NCI-H2196 treated with DMSO at 0.1 percent for 48 hours (cell line): ENCODE measurements around the gene WDR74.
"Not testable (repeated sequence)": the region's sequence is repeated elsewhere in the genome, so short reads cannot be mapped to it uniquely, and the experiment has no call there.

Experiments
- DNase-seq: peaks from one replicate; lab custom pipeline; 2025; ENCODE audit not compliant: unreplicated experiment; lab: John Stamatoyannopoulos, UW

Gene WDR74

DNA sequence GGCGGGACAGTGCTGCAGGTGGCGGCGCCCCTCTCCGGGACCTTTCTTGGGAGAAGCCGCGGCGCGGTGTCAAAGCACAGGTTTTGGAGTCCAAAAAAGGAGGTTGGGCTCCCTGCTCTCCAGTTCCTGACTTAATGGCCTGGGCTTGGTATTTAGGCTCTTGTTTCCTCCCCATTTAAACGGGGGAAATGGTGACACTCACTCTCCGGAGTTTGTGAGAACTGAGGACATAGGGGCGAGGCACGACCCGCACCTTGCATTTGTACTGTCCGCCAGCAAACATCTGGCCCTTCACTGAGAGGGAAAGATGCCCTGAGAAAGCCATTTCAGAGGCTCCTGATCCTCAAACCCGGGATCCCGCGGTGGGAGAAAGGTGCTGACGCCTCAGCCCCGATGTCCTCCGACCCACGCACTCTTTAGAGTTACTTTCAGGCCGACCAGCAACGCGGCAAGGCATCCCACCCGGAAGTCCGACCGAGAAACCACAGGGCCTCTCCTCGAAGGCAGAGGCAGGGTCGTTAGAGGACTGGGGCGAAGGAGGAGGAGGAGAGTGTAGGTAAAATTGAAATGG lies 2.9 kb upstream of the WDR74 start:
- DNase-seq, result no peak

DNA sequence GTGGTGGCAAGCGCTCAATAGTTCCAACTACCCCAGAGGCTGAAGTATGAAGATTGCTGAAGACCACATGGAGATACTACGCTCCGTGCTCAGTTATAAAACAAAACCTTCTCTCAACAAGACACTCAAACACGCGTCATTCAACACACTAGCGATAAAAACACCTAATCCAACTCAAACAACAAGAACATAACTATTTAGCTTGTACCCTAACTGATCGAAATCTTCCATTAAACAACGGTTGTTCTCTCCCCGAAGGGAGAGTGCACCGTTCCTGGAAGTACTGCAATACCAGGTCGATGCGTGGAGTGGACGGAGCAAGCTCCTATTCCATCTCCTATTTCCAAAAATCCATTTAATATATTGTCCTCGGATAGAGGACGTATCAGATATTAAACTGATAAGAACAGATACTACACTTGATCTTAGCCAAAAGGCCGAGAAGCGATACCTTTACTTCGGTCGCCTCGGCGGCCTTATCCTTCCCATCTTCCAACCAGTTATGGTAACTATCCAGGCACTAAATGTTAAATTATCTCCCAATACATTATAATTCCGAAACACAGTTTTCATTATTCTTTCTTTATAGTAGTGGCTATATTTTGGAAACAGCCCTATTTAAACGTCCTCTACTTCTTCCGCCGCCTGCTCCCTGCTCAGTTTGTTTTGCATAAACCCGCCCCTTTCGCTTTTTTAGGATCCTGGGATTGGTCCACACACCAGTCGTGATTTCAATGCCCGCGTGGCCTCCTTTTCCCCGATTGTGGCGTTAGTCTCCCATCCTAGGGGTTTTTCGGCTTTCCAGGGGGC lies 2.2 kb upstream of the WDR74 start:
- DNase-seq, result peak; percentile 95

DNA sequence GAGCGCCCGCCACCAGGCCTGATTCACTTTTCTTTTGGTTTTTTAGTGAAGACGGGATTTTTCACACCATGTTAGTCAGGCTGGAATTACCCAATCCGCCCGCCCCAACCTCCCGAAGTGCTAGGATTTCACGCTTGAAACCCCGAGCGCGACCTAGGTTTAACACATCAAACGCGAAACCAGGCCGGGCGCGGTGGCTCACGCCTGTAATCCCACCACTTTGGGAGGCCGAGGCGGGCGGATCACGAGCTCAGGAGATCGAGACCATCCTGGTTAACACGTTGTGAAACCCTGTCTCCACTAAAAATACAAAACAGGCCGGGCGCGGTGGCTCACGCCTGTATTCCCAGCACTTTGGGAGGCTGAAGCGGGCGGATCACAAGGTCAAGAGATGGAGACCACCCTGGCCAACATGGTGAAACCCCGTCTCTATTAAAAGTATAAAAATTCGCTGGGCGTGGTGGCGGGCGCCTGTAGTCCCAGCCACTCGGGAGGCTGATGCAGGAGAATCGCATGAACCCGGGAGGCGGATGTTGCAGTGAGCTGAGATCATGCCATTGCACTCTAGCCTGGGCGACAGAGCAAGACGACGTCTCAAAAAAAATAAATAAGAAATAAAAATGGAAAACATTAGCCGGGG lies 1.5 kb upstream of the WDR74 start:
- DNase-seq, result peak; percentile 50

DNA sequence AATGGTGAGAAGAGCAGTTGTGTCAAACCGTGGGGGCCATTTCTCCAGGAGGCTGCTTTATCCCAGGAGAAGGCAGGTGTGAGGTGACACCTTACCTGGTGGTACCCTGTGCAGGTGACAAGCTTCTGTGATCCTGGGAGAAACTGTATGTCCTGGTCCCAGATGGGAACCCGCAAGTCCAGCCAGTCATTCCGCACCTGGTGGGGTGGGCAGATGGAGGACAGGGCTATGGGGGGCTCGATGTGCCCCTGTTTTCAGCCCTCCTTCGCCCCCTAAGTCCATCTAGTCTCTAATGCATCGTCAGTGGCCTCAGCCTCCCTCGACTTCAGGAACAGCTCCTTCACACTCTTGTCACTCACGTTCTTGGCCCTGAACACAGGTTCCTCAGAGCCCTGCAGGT lies 4.1 kb downstream of the WDR74 start:
- no peak for DNase-seq

DNA sequence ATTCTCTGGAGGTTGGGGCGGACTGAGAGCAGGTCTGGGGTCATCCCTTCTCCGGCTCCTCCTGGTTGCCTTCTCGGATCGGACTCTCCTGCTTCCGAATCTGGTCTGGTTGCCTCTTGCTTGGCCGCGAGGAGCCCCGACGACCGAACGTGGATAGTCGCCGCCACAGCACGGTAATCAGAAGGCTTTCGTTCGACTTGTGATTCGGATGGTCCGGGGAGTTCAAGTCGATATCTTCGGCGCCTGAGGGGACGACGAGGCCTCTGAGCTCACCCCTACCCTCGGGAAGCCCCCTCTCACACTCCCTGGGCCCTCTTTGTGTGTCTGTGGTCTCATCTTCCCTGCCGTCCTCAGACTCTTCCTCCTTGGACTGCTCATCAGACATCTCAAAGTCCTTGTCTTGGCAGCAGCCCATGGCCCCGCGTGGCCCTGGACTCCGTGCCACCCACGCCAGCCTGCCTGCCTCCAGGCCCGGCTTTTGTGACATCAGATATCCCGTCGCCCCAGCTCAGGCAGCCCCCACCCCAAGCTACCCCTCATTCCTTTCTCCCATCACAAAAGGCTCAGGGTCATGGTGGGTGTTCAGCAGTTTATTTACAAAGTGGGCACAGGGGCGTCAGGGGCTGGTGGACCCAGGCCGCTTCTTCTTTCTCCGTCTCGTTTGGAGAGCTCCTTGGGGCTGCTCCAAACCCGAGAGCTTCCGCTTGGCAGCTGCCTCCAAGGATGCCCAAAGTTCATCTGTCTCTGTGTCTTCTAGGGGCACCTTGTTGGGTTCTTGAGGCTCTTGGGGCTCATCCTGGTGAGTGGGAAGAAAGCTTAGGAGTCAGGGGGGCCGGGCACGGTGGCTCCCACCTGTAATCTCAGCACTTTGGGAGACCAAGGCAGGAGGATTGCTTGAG lies 6.8 kb downstream of the WDR74 start, which contains the start of gene TEX54:
Gene TEX54 (minus strand): TSS at position 506 of the 899 bp plus-strand sequence.
- no peak for DNase-seq

DNA sequence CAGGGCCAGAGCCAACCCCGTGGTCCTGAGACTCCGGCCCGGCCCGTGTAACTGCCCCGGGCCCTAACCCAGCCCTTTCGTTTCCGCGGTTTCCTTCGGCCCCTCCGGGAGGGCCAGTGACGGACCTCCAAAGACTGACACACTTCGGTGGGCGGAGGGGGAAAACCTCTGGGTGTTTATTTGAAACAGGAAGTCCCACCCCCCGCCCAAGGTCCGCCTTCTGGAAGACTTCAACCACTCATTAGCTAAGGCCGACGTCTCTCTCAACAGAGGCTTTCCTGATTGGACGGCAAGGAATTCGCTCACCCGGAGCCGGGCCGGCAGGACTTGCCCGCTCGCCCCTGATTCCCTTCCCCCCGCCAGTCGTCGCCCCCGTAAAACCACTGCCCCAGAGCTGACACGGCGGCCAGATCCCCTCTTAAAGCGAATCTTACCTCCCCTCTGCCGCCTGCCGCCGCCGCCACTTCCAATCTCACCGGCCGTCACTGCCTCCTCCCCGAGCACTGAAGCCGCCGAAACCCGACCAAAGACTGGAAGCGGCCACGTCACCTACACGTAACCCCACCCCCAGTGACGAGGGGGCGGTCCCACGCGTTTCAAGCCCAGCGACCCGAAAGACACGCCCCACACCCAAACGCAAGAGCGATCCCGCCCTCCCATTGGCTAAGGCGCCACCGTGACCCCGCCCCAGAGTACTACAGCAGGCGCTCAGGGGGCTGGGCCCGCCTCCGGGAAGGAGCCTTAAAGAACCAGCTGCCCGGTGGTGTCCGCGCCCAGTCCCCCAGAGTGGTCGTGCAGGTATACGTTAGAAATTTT lies 7.7 kb downstream of the WDR74 start, which contains the start of gene STX5:
Gene STX5 (minus strand): TSS at position 532 of the 816 bp plus-strand sequence. CDS start 808 bp downstream, outside the sequence.
- peak; percentile 98 for DNase-seq

DNA sequence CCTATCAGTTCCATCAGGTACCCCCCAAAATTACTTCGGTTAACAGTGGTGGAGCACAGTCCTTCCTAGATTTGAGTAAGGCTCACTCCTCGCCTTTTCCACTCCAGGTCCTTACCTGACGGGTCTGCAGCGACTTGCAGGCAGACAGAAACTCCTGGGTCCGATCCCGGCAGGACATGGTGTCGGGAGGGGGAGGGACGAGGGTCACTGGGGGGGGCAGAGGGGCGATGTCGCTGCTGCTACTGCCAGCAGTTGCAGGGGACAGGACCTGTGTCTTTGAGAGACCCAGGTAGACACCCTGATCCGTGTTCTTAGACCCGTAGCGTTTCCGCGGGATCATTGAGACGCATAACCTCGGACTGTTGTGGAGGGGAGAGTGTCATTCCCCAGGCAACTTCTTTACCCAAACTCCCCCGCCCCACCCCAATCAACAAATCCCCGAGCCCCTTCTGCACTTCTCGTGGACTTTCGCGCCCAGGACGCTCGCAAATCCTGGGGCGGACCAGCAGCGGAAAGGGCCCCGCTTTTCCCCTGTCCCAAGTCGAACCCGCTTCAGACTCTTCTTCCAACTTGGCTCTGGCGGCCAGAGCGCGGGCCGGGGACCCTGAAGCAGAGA lies 8.4 kb downstream of the WDR74 start:
- DNase-seq, result no peak

DNA sequence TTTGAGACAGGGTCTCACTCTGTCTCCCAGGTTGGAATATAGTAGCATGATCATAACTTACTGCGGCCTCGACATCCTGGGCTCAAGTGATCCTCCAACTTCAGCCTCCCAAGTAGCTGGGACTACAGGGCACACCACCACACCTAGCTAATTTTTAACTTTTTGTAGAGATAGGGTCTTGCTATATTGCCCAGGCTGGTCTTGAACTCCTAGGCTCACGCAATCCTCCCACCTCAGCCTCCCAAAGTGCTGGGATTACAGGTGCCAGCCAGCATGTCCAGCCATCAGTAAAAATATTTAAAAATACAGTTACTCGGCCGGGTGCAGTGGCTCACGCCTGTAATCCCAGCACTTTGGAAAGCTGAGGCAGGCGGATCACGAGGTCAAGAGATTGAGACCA lies 11.3 kb downstream of the WDR74 start:
- not testable (repeated sequence) for DNase-seq

DNA sequence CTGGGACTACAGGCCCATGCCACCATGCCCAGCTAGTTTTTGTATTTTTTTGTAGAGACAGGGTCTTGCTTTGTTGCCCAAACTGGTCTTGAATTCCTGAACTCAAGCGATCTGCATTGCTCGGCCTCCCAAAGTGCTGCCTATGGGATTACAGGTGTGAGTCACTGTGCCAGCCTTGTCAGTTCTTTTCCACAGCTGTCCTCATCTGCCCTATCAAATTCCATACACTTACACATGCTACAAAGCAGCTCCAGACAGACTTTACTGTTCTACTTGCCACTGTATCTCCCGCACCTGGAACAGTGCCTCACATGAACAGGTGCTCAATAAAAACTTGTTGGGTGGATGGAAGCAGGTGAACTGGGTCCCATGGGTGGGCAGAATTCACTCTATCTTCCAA lies 15.7 kb downstream of the WDR74 start:
- DNase-seq, result no peak

DNA sequence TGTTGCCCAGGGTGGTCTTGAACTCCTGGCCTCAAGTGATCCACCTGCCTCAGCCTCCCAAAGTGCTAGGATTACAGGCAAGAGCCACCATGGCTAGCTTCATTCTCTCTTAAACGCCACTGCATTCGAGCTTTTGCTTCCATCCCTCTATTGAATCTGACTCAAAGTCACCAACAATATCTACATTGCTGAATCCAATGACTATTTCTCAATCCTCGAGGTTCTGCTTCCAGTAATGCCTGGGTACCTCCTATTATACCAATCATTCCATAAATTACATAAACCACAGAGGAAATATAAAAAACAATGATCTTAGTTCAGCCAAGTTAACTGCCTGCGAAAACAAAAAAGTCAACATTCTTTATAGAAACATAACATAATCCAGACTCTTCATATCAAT lies 22.3 kb downstream of the WDR74 start:
- no peak for DNase-seq

DNA sequence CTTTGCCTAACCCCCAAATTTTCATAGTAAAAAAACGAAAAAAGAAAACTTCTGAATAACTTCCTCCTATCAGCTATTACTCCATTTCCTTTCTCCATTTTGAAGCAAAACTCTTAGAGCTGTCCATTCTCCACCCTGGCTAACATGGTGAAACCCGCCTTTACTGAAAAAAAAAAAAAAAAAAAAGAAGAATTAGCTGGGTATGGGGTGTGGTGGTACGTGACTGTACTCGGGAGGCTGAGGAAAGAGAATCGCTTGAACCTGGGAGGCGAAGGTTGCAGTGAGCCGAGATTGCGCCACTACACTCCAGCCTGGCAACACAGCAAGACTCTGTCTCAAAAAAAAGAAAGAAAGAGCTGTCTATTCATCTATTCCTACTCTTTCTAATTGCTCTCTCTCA lies 22.8 kb downstream of the WDR74 start:
- no peak for DNase-seq

DNA sequence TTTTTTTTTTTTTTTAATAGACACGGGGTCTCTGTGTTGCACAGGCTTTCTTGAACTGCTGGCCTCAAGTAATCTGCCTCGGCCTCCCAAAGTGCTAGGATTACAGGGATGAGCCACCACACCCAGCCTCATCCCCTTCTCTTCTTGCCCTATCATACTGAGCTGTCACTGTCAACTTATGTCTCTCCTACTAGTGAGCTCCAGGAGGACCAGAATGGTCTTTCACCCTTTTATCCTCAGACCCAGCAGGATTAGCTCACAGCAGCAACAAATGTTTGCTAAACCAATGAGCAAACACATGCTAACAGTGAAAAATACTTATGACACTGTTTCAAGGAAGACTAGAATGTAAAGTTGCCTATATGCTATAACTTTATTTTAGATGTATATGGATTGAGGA lies 27.7 kb downstream of the WDR74 start:
- DNase-seq, result no peak

DNA sequence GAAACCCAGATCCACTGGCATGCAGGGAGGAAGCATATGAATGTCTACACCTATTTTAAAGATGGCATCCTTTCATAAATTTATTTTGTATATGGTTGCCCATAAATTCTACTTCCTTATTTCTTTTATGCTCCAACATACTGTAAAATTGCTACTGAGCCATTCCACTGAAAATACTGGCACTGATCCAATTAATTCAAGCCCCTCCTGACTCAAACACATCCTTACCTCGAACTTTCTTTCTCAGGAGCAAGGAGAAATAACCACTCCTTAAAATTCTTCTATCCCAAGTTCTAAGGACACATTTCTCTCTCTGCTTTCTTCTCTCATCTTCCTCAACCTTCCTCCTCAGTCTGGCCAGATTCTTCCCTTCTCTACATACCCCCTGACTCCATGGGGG lies 28.6 kb downstream of the WDR74 start:
- DNase-seq, result no peak

DNA sequence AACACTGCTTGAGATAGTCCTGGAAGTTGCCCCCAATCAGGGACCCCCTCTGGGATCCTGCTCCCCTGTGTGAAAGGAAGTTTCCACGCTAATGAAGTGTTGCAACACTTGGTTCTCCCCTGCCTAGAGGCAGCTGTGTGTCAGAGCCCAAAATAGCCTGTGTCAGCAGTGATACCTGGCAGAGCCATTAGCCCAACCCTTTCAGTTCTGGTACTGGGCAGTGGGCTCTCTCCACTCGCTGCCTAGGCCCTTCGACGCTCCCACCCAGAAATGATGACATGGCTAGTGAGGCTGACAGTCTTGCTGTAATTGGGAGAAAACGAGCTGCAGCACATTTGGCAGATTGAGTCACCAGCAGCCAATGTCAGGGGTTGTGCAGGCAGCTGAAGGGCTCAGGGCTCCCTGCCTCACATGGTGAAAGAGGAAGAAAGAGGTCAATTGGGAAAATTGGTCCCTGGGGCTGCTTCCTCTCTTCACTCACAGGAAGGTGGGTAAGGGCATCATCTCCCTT lies 32.7 kb downstream of the WDR74 start:
- DNase-seq, result no peak

DNA sequence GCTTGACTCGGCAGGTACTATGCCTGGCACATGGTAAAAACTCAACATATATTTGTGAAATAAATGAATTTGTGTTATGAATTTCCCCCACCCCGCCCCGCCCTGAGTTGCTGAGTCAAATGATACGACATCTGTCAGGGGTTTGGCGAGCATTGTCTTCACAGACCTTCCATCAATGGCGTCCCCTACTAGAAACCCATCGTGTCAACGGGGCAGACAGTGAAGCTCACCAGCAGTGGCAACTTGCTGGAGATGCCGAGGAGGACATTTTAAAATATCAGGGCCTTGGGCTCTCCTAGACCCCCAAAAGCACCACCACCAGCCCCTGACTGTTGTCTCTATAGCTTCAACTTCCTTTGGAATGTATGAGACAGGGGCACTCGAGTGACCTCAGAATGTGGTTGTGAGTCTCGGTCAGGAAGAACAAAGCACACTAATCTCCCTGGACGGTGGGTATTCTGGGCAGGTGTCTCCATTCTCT lies 33.4 kb downstream of the WDR74 start:
- no peak for DNase-seq

DNA sequence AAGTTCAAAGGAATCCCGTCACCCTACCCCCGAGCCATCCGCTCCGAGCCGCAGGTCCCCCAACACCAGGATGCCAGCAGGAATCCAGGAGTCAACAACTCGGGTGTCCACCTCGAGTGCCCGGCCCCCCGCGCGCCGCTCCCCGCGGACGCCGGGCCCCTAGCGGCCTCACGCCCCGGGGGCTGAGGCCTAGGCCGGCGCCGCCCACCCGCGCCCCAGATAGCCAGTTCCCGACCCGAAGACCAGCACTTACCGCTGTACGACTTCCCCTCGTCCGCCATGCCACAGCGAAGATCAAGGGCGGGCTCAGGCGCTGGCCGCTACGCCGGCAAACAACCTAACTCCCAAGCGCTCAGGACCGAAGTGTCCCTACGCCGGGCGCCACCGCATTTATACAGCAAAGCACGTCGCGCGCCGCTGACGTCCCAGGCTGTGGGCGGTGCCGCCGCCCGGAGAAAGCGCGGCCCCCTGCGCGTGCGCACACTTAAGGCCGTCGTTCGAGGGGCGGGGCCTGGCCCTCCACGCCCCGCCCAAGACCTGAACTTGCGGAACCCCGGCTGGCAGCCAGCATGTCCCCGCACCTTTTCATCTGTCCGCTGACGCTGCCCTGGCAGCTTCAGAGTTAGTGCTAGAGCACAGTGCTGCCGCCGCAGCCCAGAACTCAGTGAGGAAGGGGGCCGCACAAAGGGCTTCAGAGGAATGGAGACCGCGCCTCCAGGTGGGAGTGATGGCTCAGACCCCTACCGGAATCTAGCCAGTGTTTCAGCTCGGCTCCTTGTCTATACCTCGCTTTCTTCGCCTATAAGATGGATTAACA lies 34.1 kb downstream of the WDR74 start, which contains the start of gene NXF1:
Gene NXF1 (minus strand): TSS at position 365 of the 817 bp plus-strand sequence. CDS start 84 bp downstream, at position 281.
- DNase-seq, result peak; percentile 88

DNA sequence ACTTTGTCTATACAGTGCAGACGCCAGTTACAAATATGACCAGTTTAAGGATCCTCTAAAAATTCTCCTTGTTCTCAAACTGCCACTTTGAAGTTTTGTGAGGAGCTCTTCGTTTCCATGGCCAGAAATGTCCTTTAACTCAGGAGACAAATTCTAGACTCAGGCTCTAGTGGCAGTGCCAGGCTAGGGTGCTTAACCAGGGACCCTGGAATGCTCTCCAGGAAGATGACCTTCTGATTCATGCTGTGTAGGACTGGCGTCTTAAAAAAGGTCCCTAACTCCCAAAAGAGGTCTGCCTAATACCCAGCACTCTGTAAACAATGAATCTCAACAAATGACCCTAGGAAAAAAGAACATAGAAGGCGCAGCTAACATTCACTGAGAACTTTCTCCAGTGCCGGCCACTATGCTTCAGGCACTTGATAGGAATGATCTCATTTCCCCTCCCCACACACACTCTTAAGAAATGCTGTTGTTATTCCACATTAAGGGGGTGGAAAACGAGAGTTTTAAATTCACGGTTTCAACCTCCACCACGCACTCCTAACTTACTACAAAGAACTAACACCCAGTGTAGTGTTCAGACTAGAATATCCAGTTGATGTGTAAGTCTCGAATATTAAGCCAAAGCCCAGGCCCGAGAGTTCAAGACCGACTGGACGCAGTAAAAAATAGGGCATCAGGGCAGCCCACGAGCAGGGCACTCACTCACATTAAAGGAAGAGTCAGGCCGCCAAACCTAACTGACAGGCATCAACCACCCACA lies 34.9 kb downstream of the WDR74 start:
- DNase-seq, result no peak

DNA sequence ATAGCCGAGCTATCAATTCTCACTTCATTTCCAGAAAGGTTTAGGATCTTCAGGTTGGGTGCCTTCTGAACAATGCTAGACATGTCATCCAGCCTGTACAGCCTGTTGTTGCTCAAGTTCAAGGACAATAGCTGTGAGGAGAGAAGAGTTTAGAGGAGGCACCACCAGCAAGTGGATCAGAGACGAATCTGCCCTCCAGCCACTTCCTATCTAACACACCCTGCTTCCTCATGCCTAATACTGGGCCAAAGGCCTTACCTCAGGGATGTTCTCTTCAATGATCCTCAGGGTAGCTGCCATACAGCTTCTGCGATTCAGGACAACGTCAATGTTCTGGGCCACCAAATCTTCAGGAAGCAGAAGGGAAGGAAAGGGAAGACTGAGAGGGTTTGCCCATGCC lies 38.3 kb downstream of the WDR74 start:
- DNase-seq, result no peak
